Right lung (tissue), 5 donors: ENCODE measurements around the gene NR5A1. TPM values are rescaled to one million over a fixed set of nuclear protein-coding genes. Genes with fewer than 3 reads are reported as not detected.

Source experiments
- DNase-seq, 2 donors: peaks; one replicate each; pipeline ENCODE4 v3.0.0-alpha.2; 2013
- polyA plus RNA-seq, 5 donors: library from polyadenylated mRNA; unstranded; fragments of 120-200 nt; gene quantifications; one replicate each; pipeline versions ENCODE4 v1.2.1 to v1.2.3, GENCODE V29; 2013; ENCODE audit warnings: inconsistent platforms in 1 of 5, low replicate concordance in 1 of 5; ENCODE audit not compliant: insufficient read length in 5 of 5, insufficient read depth in 1 of 5

Gene NR5A1
- polyA plus RNA-seq, 5 donors = 0.04 TPM; not detected in 4

GRCh38 chr9:124482431-124483031, 24.7 kb downstream of the NR5A1 start:
- DNase-seq = no peak

DNA sequence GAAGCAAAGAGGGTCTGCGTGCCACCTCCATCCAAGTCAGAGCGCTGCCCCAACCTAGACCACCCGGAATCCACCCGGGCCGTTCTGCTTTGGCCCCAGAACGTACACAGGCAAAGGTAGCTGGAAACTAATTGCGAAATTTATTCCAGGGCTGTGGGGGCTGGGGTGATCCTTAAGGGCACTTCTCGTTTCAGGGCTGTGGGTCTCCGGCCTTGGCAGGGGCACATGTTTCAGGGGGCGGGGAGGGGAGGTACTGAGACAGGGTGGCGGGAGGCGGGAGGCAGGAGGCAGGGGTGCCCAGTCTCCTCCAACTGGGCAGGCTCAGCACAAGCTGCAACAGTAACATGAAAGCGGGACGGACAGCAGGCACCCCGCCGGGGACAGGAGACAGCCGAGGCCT, 26.1 kb downstream of the NR5A1 start:
- DNase-seq = no peak

- no peak for DNase-seq
Observed at GRCh38 chr9:124480621-124480981, 26.6 kb downstream of the NR5A1 start.

DNA sequence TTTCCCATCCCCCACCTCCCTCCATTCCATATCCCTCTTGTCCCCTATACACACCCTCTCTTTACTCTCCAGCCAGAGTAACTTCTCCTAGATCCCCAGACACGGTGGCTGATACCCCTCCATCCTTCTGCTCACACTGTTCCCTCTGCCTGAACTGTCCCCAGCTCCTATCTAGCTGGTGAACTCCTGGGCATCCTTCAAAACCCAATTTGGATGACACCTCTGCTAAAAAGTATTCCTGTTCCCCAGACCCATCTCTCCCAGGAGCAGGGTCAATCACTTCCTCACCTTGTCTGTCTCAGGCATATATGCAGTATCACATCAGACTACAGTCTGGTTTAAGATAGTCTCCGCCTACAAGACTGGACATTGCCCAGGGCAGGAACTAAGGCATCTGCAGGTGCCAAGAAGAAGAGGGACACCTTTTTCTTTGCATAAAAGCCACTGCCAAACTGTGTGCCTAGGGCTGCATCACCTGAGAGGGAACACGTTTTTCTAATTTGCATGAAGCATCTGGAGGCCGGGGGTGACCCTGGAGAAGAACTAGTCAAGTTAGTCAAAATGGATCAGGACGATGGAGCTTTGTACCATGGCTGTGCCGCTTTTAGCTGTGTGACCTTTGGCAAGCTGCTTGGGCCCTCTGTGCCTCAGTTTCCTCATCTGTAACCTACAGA, 27.1 kb downstream of the NR5A1 start:
- DNase-seq = no peak

- no peak for DNase-seq
Observed at GRCh38 chr9:124479371-124479770, 27.8 kb downstream of the NR5A1 start.

DNA sequence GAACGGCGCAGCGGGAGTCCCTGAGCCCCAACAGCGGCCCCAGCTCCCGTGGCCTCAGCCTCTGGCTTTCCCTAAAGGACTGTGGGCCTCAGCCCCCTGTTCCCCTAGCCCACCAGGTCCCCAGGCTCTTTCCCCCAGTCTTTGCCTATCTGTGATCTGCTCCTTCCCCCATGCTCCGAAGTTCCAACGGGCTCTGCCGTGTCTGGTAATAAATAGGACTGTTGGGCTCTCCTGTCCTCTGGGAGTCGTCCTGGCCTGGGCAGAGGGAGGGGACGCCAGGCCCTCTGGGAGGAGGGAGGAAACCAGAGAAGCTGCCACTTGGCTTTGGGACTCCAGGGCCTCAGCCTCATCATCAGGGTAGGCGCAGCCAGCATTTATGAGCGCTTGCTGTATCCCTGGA, 28.8 kb downstream of the NR5A1 start:
- DNase-seq = no peak

- DNase-seq = no peak
Observed at GRCh38 chr9:124477648-124478285, 29.4 kb downstream of the NR5A1 start.

GRCh38 chr9:124477211-124477647, 30.0 kb downstream of the NR5A1 start:
- DNase-seq = no peak

- no peak for DNase-seq
Observed at GRCh38 chr9:124475868-124476690, 31.1 kb downstream of the NR5A1 start.

- no peak for DNase-seq
Observed at GRCh38 chr9:124475158-124475867, 31.9 kb downstream of the NR5A1 start.

DNA sequence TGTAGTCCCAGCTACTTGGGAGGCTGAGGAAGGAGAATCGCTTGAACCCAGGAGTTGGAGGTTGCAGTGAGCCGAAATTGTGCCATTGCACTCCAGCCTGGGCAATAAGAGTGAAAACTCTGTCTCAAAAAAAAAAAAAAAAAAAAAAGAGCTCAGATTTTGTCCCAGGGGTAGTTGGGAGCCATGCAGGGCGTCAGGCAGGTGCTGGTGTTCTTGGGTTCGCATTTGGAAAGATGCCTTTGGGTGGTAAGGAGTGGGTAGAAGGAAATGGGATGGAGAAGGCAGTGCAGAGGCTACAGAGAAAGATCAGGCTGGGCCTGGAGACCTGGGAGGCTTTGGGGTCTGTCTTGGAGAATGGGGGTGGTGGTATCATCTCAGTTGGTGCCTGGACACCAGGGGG, 33.0 kb downstream of the NR5A1 start:
- DNase-seq = no peak

DNA sequence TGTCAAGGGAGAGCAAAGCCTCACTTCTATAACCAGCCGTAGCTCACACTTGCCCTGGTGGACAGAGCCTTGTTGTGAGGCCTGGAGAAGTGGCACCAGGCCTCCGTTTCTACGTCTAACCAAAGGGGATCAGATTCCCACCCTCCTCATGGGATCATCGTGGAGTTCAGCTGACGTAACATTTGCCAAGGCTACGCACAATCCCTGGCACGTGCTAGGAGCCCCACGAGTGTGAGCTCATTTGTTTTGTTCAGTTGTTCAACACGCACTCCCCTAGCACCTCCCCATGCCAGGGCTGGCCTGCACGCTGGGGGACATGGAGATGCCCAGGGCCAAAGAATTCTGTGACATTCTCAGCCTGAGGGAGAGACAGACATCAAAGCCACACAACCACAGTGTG, 33.9 kb downstream of the NR5A1 start:
- no peak for DNase-seq

DNA sequence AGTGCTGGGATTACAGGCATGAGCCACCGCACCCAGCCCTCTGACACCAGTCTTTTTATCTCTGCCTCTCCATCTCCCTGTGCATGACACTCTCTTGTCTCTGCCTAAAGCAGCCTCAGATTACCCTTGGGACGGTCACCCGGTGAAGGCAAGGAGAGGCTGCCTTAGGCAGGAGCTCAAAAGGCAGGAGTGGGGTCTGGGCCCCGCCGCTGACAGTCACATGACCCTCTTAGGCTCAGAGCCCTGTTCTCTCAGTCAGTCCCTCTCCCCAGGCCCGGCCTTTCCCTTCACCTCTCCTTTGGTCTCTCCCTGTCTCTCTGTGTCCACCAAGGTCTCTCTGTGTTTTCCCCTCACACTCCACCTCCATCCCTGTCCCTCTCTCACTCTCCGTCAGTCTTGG, 34.4 kb downstream of the NR5A1 start:
- DNase-seq = no peak

GRCh38 chr9:124471761-124472160, 35.4 kb downstream of the NR5A1 start:
- no peak for DNase-seq

GRCh38 chr9:124470726-124471125, 36.5 kb downstream of the NR5A1 start:
- DNase-seq = no peak

DNA sequence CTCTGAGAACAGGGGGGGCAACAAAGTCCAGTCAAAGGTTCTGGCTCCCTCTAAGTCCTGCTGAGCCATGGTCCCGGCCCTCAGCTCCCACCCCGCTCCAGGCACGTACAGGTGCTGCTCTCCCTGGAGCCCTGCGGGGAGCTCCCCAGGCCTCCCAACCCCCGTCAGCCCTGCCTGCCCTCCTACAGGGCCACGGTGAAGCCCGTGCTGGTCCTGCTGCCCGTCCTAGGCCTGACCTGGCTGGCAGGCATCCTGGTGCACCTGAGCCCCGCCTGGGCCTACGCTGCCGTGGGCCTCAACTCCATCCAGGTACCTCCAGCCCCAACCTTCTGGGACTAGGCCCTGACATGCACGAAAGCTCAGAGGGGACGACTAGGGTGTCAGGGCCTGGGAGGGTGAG, 36.9 kb downstream of the NR5A1 start:
- DNase-seq = no peak

DNA sequence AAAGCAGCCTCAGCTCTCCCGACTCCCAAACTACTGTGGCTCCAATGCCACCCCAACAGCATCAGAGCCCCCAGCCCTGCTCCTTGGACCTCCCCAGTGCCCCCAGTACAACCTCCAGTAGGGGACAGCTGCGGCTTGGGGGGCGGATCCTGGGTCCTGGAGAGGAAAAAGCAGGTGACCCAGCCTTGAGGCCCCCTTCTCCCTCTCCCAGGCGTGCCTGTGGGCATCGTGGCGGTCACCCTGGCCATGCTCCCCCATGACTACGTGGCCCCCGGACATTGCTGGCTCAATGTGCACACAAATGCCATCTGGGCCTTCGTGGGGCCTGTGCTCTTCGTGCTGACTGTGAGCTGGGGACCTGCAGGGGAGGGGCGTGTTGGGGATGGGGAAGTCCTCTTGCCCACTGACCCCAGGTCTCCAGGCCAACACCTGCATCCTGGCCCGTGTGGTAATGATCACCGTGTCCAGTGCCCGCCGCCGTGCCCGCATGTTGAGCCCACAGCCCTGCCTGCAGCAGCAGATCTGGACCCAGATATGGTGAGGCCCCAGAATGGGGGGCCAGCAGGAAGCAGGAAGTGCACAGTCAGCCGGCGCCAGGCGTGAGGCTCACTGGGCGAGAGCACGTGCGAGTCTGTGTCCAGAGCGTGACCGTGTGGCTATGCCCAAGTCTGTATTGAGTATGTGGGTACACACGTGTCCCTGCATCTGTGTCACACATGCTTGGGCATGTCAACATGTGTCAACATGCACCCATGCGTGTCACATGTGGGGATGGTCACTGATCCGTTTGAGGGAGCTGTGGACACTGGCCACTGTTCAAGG, 38.0 kb downstream of the NR5A1 start:
- DNase-seq = no peak

GRCh38 chr9:124468061-124468740, 39.0 kb downstream of the NR5A1 start:
- DNase-seq = no peak

GRCh38 chr9:124467410-124468060, 39.7 kb downstream of the NR5A1 start:
- DNase-seq = no peak

DNA sequence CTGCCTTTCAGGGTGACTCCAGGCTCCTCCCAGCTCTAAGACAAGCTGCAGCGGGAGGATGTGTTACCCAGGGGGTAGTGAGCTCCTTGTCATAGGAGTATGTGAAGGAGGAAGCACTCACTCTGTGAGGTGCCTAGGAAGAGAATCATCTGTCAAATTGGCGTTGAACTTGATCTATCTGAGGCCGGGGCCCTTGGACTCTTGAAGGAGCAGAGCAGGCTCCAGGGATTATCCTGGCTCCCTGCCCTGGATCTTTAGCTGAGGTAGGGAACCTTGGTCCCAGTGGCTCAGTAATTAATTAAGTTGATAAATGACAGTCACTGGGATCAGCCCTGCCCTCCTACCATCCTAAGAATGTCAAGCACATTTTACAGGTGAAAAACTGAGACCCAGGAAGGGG, 41.5 kb downstream of the NR5A1 start:
- no peak for DNase-seq
